Tibial artery (tissue), 4 donors: Measurements from ENCODE around the gene KCNE1.
"Not testable (repeated sequence)": the region's sequence is repeated elsewhere in the genome, so short reads cannot be mapped to it uniquely, and the experiment has no call there.

Source experiments
- DNase-seq, 2 donors: peaks; one replicate each; pipeline ENCODE4 v3.0.0-alpha.2; 2019
- H3K27ac ChIP-seq, 2 donors: fragments of 200-600 bp; sonication (generic) in 1 of 2; 1 replicate in 1 of 2; 2 replicates in 1 of 2; pipeline ENCODE4 v1.5.1; 2018 to 2019; ENCODE audit warnings: mild to moderate bottlenecking in 1 of 2
- H3K27me3 ChIP-seq, 2 donors: fragments of 200-600 bp; sonication (generic) in 1 of 2; one replicate each; pipeline versions ENCODE4 v1.5.1 to v1.6.0; 2016 to 2019
- H3K36me3 ChIP-seq, 3 donors: fragments of 200-600 bp; sonication (generic) in 2 of 3; one replicate each; pipeline ENCODE4 v1.5.1; 2016 to 2019; ENCODE audit warnings: mild to moderate bottlenecking in 2 of 3
- H3K4me1 ChIP-seq, 4 donors: fragments of 200-600 bp; sonication (generic) in 2 of 4; 1 replicate in 3 of 4; 2 replicates in 1 of 4; pipeline ENCODE4 v1.5.1; 2016 to 2019
- H3K4me3 ChIP-seq, 2 donors: fragments of 200-600 bp; sonication (generic) in 1 of 2; 1 replicate in 1 of 2; 2 replicates in 1 of 2; pipeline ENCODE4 v1.5.1; 2018 to 2019; ENCODE audit warnings: mild to moderate bottlenecking in 2 of 2
- H3K9me3 ChIP-seq, 3 donors: fragments of 200-600 bp; sonication (generic) in 1 of 3; one replicate each; pipeline ENCODE4 v1.5.1; 2016 to 2019
- intact Hi-C: fragments of 100-400 bp; cut with DNase I; formaldehyde crosslinking; loops from one replicate; pipeline ENCODE4 v1.15.0; 2023; ENCODE audit warnings: low total_unique reads

The KCNE1 gene

DNA sequence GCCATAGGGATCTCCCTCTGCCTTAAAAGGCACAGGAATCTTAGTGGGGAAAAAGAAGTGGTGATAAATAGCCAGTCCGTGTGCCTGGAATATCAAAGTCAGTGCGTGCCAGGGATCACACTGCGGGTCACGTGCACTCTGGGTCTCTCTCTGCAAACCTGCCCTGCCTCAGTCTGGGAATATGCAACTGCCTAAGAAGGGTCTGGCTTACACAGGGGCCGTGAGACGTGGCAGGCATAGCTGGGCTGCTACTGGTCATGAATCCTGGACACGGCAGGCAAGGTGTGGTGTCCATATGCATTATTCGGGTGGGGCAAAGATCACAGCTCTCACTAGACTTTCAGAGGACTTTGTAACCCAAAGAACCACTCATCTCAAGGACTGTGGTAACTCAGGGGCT lies 65.0 kb downstream of the KCNE1 start:
- DNase-seq, H3K4me3 ChIP-seq, H3K36me3 ChIP-seq, H3K9me3 ChIP-seq, H3K27me3 ChIP-seq, H3K27ac ChIP-seq, H3K4me1 ChIP-seq, intact Hi-C loops: not testable (repeated sequence)

DNA sequence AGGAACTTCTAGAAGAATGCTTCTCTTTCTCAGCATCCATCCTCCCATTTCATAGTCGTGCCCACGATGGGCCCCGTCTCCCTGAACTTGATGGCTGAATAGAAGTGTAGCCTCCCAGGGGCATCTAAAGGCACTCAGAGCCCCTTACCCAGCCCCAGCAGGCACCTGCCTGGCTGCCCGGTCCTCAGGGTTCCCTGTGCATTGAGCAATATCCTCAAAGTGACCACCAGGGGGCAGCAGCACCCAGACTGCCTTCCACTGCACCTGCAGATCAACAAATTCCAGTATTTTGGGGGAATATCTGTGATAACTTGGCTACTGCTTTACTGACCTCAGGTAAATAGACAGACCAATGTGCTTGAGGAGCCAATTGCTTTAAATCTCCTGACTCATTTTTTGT lies 68.5 kb downstream of the KCNE1 start:
- H3K27ac ChIP-seq, H3K9me3 ChIP-seq, H3K27me3 ChIP-seq, H3K36me3 ChIP-seq, intact Hi-C loops, DNase-seq, H3K4me1 ChIP-seq, H3K4me3 ChIP-seq: not testable (repeated sequence)

DNA sequence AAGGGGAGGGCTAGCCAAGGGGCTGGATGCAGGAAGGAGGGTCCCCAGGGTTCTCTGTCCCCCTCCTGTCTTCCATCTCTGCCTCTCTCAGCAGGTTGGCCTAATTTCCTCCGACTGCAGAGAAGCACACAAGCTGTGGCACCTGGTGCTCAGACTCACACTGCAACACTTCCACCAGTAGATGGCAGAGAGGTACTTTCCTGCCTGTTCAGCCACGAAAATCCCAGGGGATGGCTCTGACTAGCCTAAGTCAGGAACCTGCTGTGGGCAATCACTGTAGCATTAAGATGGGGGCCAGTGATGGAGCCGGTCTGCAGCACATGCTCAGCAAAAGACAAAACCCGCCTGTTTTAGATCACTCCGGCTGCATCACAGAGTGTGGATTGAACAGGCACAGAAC lies 82.3 kb downstream of the KCNE1 start:
- H3K4me1 ChIP-seq, H3K4me3 ChIP-seq, H3K36me3 ChIP-seq, H3K27me3 ChIP-seq, H3K27ac ChIP-seq, H3K9me3 ChIP-seq, intact Hi-C loops, DNase-seq: not testable (repeated sequence)

DNA sequence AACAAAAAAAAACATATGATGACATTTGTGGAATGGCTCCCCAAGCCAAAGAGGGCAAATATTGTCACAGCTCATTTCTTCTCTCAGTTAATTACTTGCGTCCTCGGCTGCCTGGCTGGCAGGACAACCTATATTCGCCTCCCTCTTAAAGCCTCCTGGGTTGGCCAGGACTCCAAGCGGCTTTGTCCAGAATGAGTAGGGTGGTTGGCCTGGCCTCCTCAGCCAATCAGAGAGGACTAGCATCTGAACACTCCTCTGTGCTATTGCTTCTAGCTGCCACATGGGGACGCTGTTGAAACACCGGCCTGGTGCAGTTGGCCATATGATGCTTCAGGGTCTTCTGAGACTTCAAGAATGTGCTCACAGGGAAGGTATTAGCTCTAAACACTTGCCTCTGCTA lies 83.6 kb downstream of the KCNE1 start:
- H3K27ac ChIP-seq, H3K9me3 ChIP-seq, H3K36me3 ChIP-seq, DNase-seq, H3K4me1 ChIP-seq, H3K4me3 ChIP-seq, H3K27me3 ChIP-seq, intact Hi-C loops: not testable (repeated sequence)

DNA sequence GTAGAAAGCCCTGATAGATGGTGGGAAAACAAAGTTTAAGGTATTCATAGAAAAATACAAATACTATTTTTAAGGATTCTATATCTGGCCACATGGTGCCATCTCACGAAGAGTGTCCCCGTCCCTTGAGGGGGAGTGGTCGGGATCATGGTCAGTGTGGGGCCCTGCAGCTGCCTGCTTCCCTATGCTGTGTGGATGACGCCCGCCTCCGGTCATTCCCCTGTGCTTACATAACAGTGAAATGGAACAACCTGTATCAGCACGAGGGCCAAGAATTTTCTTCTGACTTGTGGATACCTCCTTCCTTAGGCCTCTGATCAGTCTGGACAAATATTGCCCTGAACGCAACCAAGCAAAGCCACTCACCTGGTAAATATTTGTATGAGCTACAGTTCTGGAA lies 84.7 kb downstream of the KCNE1 start:
- H3K27me3 ChIP-seq, DNase-seq, H3K4me1 ChIP-seq, intact Hi-C loops, H3K4me3 ChIP-seq, H3K27ac ChIP-seq, H3K9me3 ChIP-seq, H3K36me3 ChIP-seq: not testable (repeated sequence)

DNA sequence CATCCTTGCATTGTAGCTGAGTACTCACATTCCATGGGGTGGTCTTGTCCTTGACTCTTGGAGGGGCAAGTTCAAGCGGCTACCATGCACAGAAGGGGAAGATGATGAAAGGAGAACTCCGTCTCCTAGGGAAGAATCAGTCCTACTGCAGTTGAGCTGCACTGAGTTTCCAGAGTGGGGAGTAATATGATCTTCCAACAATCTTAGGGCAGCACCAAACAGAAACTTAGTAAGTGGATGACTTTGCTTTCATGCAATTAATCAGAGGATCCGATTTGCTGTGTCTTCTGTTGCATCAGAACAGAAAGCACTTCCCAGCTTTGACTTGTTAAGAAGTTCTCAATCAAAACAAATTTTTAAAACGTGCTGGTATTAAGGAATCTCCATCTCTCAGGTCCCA lies 88.2 kb downstream of the KCNE1 start, which contains the start of gene SMIM34:
SMIM34 (minus strand) TSS at position 147 of the 400 bp plus-strand sequence; CDS start at position 35, 112 bp downstream.
- DNase-seq, H3K27me3 ChIP-seq, H3K9me3 ChIP-seq, H3K4me3 ChIP-seq, H3K4me1 ChIP-seq, H3K27ac ChIP-seq, H3K36me3 ChIP-seq, intact Hi-C loops: not testable (repeated sequence)

DNA sequence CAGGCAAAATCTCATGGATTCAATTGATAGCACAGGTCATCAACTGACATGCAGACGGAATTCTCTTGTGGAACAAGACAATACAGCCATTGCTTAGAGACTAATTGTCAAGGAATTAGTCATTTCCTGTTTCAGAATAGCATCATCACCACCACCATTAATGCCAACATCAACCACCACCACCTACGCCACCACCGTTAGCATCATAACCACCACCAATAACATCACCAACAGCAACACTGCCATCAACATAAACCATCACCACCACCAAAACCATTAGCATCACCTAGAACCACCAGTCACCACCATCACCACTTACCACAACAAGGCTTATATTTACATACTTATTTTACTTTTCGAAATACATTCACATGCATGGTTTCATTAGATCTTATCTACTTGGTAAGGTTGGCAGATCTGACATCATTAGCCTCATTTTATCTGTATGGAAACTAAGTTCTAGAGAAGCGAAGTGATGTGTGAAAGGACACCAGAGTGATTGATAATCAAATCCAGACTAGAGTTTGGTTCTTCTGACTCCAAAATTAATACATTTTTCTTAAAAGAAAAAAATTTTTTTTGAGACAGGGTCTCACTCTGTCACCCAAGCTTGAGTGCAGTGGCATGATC lies 94.4 kb downstream of the KCNE1 start:
- intact Hi-C loops, H3K9me3 ChIP-seq, DNase-seq: not testable (repeated sequence)

DNA sequence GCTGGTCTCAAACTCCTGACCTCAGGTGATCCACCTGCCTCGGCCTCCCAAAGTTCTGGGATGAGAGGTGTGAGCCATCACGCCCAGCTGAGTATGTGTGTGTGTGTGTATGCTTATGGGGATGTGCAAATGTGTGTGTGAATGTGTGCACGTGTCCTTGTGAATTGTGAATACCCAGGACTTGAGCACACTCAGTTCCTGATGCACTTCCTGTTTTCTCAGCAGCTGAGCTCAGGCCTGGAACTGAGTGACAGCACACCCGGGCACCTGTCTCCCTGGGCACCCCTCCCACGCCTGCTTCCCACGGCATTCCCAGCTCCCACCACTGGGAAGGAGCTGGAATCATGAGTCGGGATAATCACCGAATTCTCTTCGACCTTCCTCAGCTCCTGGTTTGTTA lies 104.7 kb downstream of the KCNE1 start:
- intact Hi-C loops, DNase-seq, H3K9me3 ChIP-seq, H3K27ac ChIP-seq, H3K27me3 ChIP-seq, H3K4me1 ChIP-seq, H3K36me3 ChIP-seq, H3K4me3 ChIP-seq: not testable (repeated sequence)

More for the DNA sequence above, 94.4 kb downstream of the KCNE1 start:
- not testable (repeated sequence) for H3K4me1 ChIP-seq, H3K36me3 ChIP-seq, H3K27me3 ChIP-seq, H3K4me3 ChIP-seq, H3K27ac ChIP-seq

DNA sequence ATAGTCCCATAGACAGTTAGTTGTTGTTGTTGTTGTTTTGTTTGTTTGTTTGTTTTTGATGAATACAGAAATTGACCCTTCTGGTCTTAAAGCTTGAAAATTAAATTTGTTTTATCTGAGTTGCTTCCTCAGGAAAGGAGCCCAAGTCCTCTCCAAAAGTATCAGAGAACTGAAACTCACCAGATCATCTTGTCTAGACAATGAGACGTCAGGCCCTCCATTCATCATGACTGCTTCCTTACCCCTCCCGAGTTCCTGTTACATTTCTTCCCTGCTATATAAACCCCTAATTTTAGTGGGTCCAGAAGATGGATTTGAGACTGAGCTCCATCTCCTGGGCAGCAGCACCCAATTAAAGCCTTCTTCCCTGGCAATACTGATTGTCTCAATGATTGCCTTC lies 105.3 kb downstream of the KCNE1 start:
- H3K27me3 ChIP-seq, intact Hi-C loops, DNase-seq, H3K9me3 ChIP-seq, H3K4me1 ChIP-seq, H3K36me3 ChIP-seq, H3K4me3 ChIP-seq, H3K27ac ChIP-seq: not testable (repeated sequence)

DNA sequence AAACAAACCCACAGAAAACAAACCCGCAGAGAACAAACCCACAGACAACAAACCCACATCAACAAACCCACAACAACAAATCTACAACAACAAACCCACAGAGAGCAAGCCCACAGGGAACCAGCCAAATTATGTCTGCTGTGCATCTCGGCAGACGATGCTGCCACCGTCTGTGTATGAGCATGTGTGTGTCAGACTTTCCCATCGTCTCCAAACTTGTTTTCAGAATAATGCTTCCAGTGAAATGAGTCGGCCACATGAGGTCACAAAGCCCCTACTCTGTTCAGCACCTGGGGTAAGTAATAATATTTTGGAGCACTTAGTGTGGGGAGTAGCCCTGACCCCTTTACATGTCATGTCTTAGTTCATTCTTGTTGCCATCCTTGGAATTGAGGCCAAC lies 105.9 kb downstream of the KCNE1 start:
- H3K27ac ChIP-seq, H3K9me3 ChIP-seq, H3K36me3 ChIP-seq, DNase-seq, H3K27me3 ChIP-seq, H3K4me3 ChIP-seq, intact Hi-C loops, H3K4me1 ChIP-seq: not testable (repeated sequence)

DNA sequence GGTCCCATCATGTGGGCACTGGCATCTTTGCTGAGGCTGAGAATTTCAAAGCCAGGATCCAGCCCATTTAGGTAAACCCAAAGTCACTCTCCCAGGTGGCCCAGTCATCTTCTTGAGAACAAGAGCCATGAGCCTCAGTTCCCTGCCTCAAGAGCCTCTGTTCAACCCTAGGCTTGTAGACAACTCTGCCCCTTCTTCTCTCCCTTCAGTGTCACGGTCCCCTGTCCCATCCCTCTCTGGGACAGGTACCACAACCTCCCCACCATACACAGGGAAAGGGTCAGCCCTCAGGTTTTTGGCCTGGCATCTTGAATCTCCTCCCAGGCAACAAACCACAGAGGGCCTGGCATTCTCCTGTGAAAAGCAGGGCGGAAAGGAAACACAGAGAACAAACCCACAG lies 106.3 kb downstream of the KCNE1 start:
- H3K36me3 ChIP-seq, H3K9me3 ChIP-seq, H3K4me3 ChIP-seq, DNase-seq, H3K4me1 ChIP-seq, intact Hi-C loops, H3K27ac ChIP-seq, H3K27me3 ChIP-seq: not testable (repeated sequence)

DNA sequence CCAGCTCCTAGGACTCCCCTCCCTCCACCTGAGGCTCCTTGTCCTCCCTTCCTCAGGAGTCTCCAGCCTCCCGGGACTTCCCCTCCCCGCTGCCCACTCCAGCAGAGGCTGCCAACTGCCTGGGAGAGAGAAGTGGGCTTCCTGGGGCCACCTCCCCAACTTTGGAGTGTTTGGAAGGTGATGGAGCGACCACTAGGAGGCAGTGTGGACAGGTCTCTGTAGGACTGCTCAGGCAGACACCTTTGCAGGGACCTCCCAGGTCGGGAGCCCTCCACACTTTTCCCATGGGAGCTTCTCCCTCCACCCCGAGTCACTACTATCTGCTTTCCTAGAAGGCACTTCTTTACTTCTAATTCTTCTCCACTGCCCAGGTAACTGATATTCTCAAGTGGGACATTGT lies 107.3 kb downstream of the KCNE1 start:
- H3K36me3 ChIP-seq, H3K9me3 ChIP-seq, DNase-seq, H3K27ac ChIP-seq, H3K4me1 ChIP-seq, H3K4me3 ChIP-seq, H3K27me3 ChIP-seq, intact Hi-C loops: not testable (repeated sequence)

DNA sequence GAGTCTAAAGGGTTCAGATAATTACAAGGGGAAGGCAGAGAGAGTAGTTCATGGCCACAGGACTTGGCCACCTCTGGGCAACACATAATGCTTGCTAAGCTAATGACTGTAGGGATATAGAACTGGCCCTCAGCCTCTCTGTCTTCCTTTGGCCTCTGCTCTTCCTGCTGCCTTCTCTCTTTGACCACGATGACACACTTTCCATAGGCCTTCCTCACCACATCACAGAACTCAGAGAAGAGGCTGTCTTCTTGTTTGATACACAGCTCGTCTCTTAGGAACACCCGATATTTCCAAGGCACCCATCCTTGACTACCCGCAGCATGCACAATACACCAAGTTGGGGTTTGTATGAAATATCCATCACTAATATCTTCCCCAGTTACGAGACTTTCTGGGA lies 111.5 kb downstream of the KCNE1 start:
- H3K4me3 ChIP-seq, DNase-seq, H3K36me3 ChIP-seq, intact Hi-C loops, H3K4me1 ChIP-seq, H3K27ac ChIP-seq, H3K9me3 ChIP-seq, H3K27me3 ChIP-seq: not testable (repeated sequence)
